GM12878 (cell line): Measurements from ENCODE around the gene KDM4C. TPM values are rescaled to one million over a fixed set of nuclear protein-coding genes. Genes with fewer than 3 reads are reported as not detected.

ENCODE experiments used
- ATAC-seq: fragments of 200-7000 bp; cut with Tn5 transposase; 3 replicates; pipeline ENCODE4 v1.9.1; 2020; ENCODE audit warnings: mild to moderate bottlenecking, moderate library complexity
- BruUV-seq: library from RNA; stranded (reverse); fragments of 400-500 nt; replicated peaks from 2 replicates; lab custom pipeline; 2021; lab: Mats Ljungman, UMichigan
- CTCF ChIA-PET: fragments of 300-600 bp; sonication (Branson Sonifier 250); formaldehyde crosslinking; extraction: SDS; loops from one replicate; lab custom pipeline; 2021; ENCODE audit warnings: inconsistent platforms; lab: Yijun Ruan, JAX
- POLR2A ChIA-PET: fragments of 350-600 bp; formaldehyde crosslinking; extraction: SDS; loops from one replicate; lab custom pipeline; 2021; ENCODE audit warnings: inconsistent platforms; lab: Charles Lee
- RAD21 ChIA-PET: fragments of 300-600 bp; sonication (Branson Sonifier 250); formaldehyde crosslinking; loops from one replicate; lab custom pipeline; 2023; ENCODE audit warnings: antibody characterized with exemption; ENCODE audit not compliant: unreplicated experiment; lab: Charles Lee
- SMC1A ChIA-PET: fragments of 300-600 bp; sonication (Branson Sonifier 250); formaldehyde crosslinking; loops from one replicate; lab custom pipeline; 2023; ENCODE audit not compliant: unreplicated experiment, uncharacterized antibody; lab: Charles Lee
- DNase-seq: peaks from one replicate; pipeline ENCODE4 v3.0.0-alpha.2; 2011; ENCODE audit warnings: low read depth, low spot score
- FAIRE-seq: peaks from 3 replicates; lab custom pipeline; 2011; peaks lifted over from hg19 to GRCh38; lab: Jason Lieb, UNC
- H2AFZ ChIP-seq: 2 replicates; pipeline ENCODE4 v1.6.0; 2011; ENCODE audit warnings: low read depth, low read length, control low read depth; ENCODE audit not compliant: control insufficient read depth
- H3K27ac ChIP-seq: 2 replicates; pipeline ENCODE4 v1.5.1; 2011; ENCODE audit warnings: control low read depth; ENCODE audit not compliant: control insufficient read depth, insufficient read depth
- H3K27me3 ChIP-seq, 2 experiments: replicated peaks in 1 of 2; 2 replicates each; pipeline versions ENCODE4 v1.6.0 to v1.6.1; 2011; ENCODE audit warnings: low read length in 1 of 2; ENCODE audit not compliant: control insufficient read depth in 2 of 2, insufficient read depth in 2 of 2
- H3K36me3 ChIP-seq, 2 experiments: 2 replicates each; pipeline ENCODE4 v1.5.1; 2011; ENCODE audit warnings: low read length in 1 of 2; ENCODE audit not compliant: control insufficient read depth in 2 of 2, insufficient read depth in 2 of 2
- H3K4me1 ChIP-seq: 2 replicates; pipeline ENCODE4 v1.6.1; 2011; ENCODE audit warnings: mild to moderate bottlenecking, low read length, moderate library complexity, mixed read lengths; ENCODE audit not compliant: control insufficient read depth, insufficient read depth
- H3K4me2 ChIP-seq: 2 replicates; pipeline ENCODE4 v1.6.0; 2011; ENCODE audit warnings: control low read depth; ENCODE audit not compliant: control insufficient read depth, insufficient read depth
- H3K4me3 ChIP-seq: fragments of 200-600 bp; sonication (generic); 2 replicates; pipeline ENCODE4 v1.5.1; 2016
- H3K79me2 ChIP-seq: 2 replicates; pipeline ENCODE4 v1.6.0; 2011; ENCODE audit warnings: low read length; ENCODE audit not compliant: control insufficient read depth, insufficient read depth
- H3K9ac ChIP-seq: 2 replicates; pipeline ENCODE4 v1.8.0; 2011; ENCODE audit warnings: low read length, control low read depth, mixed read lengths; ENCODE audit not compliant: control insufficient read depth, insufficient read depth
- H3K9me3 ChIP-seq: replicated peaks from 3 replicates; pipeline ENCODE4 v1.5.1; 2011; ENCODE audit warnings: mild to moderate bottlenecking, low read length; ENCODE audit not compliant: control insufficient read depth, insufficient read depth
- H4K20me1 ChIP-seq: 2 replicates; pipeline ENCODE4 v1.6.0; 2011; ENCODE audit not compliant: control insufficient read depth, insufficient read depth
- BCLAF1 ChIP-seq: fragments of 450-650 bp; IDR thresholded peaks from 2 replicates; pipeline ENCODE4 v1.6.1; 2017; ENCODE audit warnings: antibody characterized with exemption, mild to moderate bottlenecking, moderate library complexity
- BRCA1 ChIP-seq: IDR thresholded peaks from 2 replicates; pipeline ENCODE4 v1.6.1; 2011; ENCODE audit warnings: low read depth, low read length, improper control_type of control experiment
- CBX3 ChIP-seq: fragments of 200-600 bp; sonication (generic); IDR thresholded peaks from 2 replicates; pipeline ENCODE4 v1.6.1; 2016; ENCODE audit warnings: low read depth, borderline replicate concordance
- CREB1 ChIP-seq: IDR thresholded peaks from 2 replicates; pipeline ENCODE4 v1.6.1; 2012; ENCODE audit warnings: low read depth, mild to moderate bottlenecking, inconsistent platforms
- DPF2 ChIP-seq: fragments of 450-650 bp; IDR thresholded peaks from 2 replicates; pipeline ENCODE4 v1.6.1; 2017; ENCODE audit warnings: mild to moderate bottlenecking
- EGR1 ChIP-seq, 2 experiments: IDR thresholded peaks; 1 replicate in 1 of 2; 2 replicates in 1 of 2; pipeline ENCODE4 v1.6.1; 2011 to 2012; ENCODE audit warnings: low read depth in 2 of 2, low read length in 2 of 2, borderline replicate concordance in 1 of 2, mild to moderate bottlenecking in 1 of 2, moderate library complexity in 1 of 2
- EP300 ChIP-seq, 2 experiments: fragments of 150-350 bp in 1 of 2; IDR thresholded peaks; 2 replicates each; pipeline ENCODE4 v1.6.1; 2011 to 2012; ENCODE audit warnings: low read depth in 2 of 2, low read length in 2 of 2, borderline replicate concordance in 1 of 2, improper control_type of control experiment in 1 of 2, inconsistent platforms in 1 of 2; ENCODE audit not compliant: control insufficient read depth in 1 of 2
- FOS ChIP-seq: IDR thresholded peaks from 3 replicates; pipeline ENCODE4 v1.6.1; 2011; ENCODE audit warnings: borderline replicate concordance; ENCODE audit not compliant: insufficient read length; ENCODE audit errors: extremely low read depth
- JUNB ChIP-seq: IDR thresholded peaks from 2 replicates; pipeline ENCODE4 v1.6.1; 2016; ENCODE audit warnings: antibody characterized with exemption, mild to moderate bottlenecking
- KAT2A ChIP-seq: conservative IDR thresholded peaks from 2 replicates; pipeline ENCODE4 v1.6.1; 2011; ENCODE audit warnings: low read depth, low read length; ENCODE audit not compliant: control insufficient read depth
- MYB ChIP-seq: fragments of 150-350 bp; IDR thresholded peaks from 2 replicates; pipeline ENCODE4 v1.6.1; 2014; ENCODE audit warnings: mild to moderate bottlenecking, low read depth, low read length, borderline replicate concordance
- MYC ChIP-seq: IDR thresholded peaks from 2 replicates; pipeline ENCODE4 v1.6.1; 2011; ENCODE audit warnings: mild to moderate bottlenecking, low read length, moderate library complexity, inconsistent platforms; ENCODE audit not compliant: insufficient read depth, insufficient replicate concordance, insufficient read length, severe bottlenecking
- PAX5 ChIP-seq: IDR thresholded peaks from 2 replicates; pipeline ENCODE4 v1.6.1; 2011; ENCODE audit warnings: low read depth, low read length, borderline replicate concordance
- POLR2AphosphoS5 ChIP-seq: IDR thresholded peaks from 2 replicates; pipeline ENCODE4 v1.6.1; 2011; ENCODE audit warnings: mild to moderate bottlenecking, low read length, inconsistent platforms
- RBBP5 ChIP-seq: fragments of 200-600 bp; sonication (generic); conservative IDR thresholded peaks from 2 replicates; pipeline ENCODE4 v1.6.1; 2016
- RELA ChIP-seq: fragments of 450-650 bp; IDR thresholded peaks from 2 replicates; pipeline ENCODE4 v1.8.0; 2014; ENCODE audit warnings: borderline replicate concordance; ENCODE audit not compliant: partially characterized antibody
- SUZ12 ChIP-seq: fragments of 200-600 bp; sonication (generic); IDR thresholded peaks from one replicate; pipeline ENCODE4 v1.6.1; 2018; ENCODE audit warnings: antibody characterized with exemption, mild to moderate bottlenecking; ENCODE audit not compliant: unreplicated experiment
- WGBS: methylation state at CpG from one replicate; pipeline ENCODE4 v1.1.6; 2016; ENCODE audit warnings: low lambda C conversion rate; ENCODE audit not compliant: insufficient replicate concordance, insufficient coverage; ENCODE audit errors: missing lambda C conversion rate; 5-methylcytosine and 5-hydroxymethylcytosine counted together
- in situ Hi-C: fragments of 300-500 bp; cut with MboI; formaldehyde crosslinking; loops from 9 replicates; pipeline ENCODE4 v1.14.3; 2018; ENCODE audit warnings: mixed read lengths
- intact Hi-C: fragments of 100-400 bp; cut with micrococcal nuclease; formaldehyde crosslinking; loops from one replicate; pipeline ENCODE4 v1.14.2; 2022; ENCODE audit not compliant: unreplicated experiment
- polyA plus RNA-seq, 11 experiments: library from polyadenylated mRNA; depleted of rRNA in 4 of 11; unstranded in 6 of 11; stranded (reverse) in 5 of 11; fragments of >200 nt; fragmentation: Nextera tagmentation in 4 of 11; fragmentation: Illumina TruSeq in 1 of 11; extraction: Ambion mirVana in 4 of 11; extraction: Trizol in 1 of 11; gene quantifications; 1 replicate in 1 of 11; 2 replicates in 10 of 11; pipeline versions ENCODE4 v1.2.1 to v1.2.3, GENCODE V29; 2011 to 2016; ENCODE audit warnings: inconsistent platforms in 2 of 11, missing spikeins in 2 of 11, low read depth in 1 of 11
- total RNA-seq, 4 experiments: library from RNA; depleted of rRNA in 3 of 4; stranded (reverse); fragments of >200 nt in 3 of 4; fragmentation: Illumina TruSeq in 1 of 4; extraction: Trizol in 1 of 4; gene quantifications; 2 replicates each; pipeline versions ENCODE4 v1.2.1 to v1.2.3, GENCODE V29; 2013 to 2021

Gene KDM4C
- total and polyA plus RNA-seq, 10 of the 15 experiments (the other 5 are each of a cell fraction or from before 2014, with no cell fraction given): 6.8 to 41.2 (median 20.1) TPM

- ChIA-PET RAD21 (no interaction called here), SMC1A (no interaction called here), POLR2A (no interaction called here), CTCF (no interaction called here)
- no peak for ATAC-seq
- Histone ChIP-seq H3K4me3 (no peak overlapping the region), H3K36me3 (peaks cover 6 to 21% of the 10 kb centered on the region in 2 experiments), H3K9ac (no peak overlapping the region), H3K27ac (no peak overlapping the region), H3K4me2 (no peak overlapping the region), H3K27me3 (no peaks in the 10 kb centered on the region), H2AFZ (no peak overlapping the region), H3K9me3 (peaks cover 9% of the 10 kb centered on the region; the same call in 2 of the 3 replicates), H3K4me1 (peaks cover 4% of the 10 kb centered on the region; the same call in 1 of the 2 replicates), H4K20me1 (no peaks in the 10 kb centered on the region), H3K79me2 (no peaks in the 10 kb centered on the region)
- 93% methylated on average over 1 of the region's 1 CpG for WGBS
- no peak for DNase-seq
- in situ Hi-C loops: no loop called here
- no TSS peak for BruUV-seq
- TF ChIP-seq POLR2AphosphoS5: no peak
- TF ChIP-seq CREB1: no peak
- no peak for TF ChIP-seq EP300 (IDR thresholded peaks at IDR 0.05; ENCODE audit: borderline replicate concordance in 1 of 2, control insufficient read depth in 1 of 2, low read depth in 2 of 2, low read length in 2 of 2)
- no peak for TF ChIP-seq BCLAF1
- no peak for TF ChIP-seq BRCA1
- TF ChIP-seq JUNB: no peak
- TF ChIP-seq RELA: no peak
- TF ChIP-seq SUZ12: no peak
- TF ChIP-seq DPF2: no peak
- TF ChIP-seq EGR1 (IDR thresholded peaks at IDR 0.05; ENCODE audit: borderline replicate concordance in 1 of 2, low read depth in 2 of 2, low read length in 2 of 2): no peak
- TF ChIP-seq KAT2A: no peak
- no peak for TF ChIP-seq CBX3
- TF ChIP-seq MYB: no peak
- TF ChIP-seq FOS: no peak
- TF ChIP-seq RBBP5: no peak
- no peak for TF ChIP-seq MYC
- TF ChIP-seq PAX5: no peak
- FAIRE-seq: no peak
- intact Hi-C loops: no loop called here
These were observed 251.3 kb downstream of the KDM4C start for GRCh38 chr9:7009065-7009464.
